Neuronal stem cell (in vitro differentiated cells): ENCODE measurements around the gene LHX1.
A peak's percentile ranks its signal among the peaks of the same experiment; 100 is the strongest.

ENCODE experiments used
- DNase-seq: peaks from one replicate; pipeline ENCODE4 v3.0.0-alpha.2; 2013; ENCODE audit warnings: low spot score
- H2AFZ ChIP-seq: one replicate; pipeline ENCODE4 v1.6.1; 2013; ENCODE audit warnings: mild to moderate bottlenecking, low read length, inconsistent platforms
- H2AK5ac ChIP-seq: 2 replicates; pipeline ENCODE4 v1.6.1; 2013; ENCODE audit warnings: low read depth, mild to moderate bottlenecking, inconsistent platforms, low read length, moderate library complexity, mixed read lengths
- H2BK120ac ChIP-seq: 2 replicates; pipeline ENCODE4 v1.6.1; 2013; ENCODE audit warnings: low read depth, mild to moderate bottlenecking, inconsistent platforms, low read length, moderate library complexity, mixed read lengths
- H2BK12ac ChIP-seq: one replicate; pipeline ENCODE4 v1.6.1; 2013; ENCODE audit warnings: low read length, inconsistent platforms
- H2BK15ac ChIP-seq: 2 replicates; pipeline ENCODE4 v1.6.1; 2013; ENCODE audit warnings: mild to moderate bottlenecking, low read length, inconsistent platforms, mixed read lengths
- H2BK5ac ChIP-seq: one replicate; pipeline ENCODE4 v1.6.1; 2013; ENCODE audit warnings: inconsistent platforms, mild to moderate bottlenecking, low read length, moderate library complexity
- H3K14ac ChIP-seq: one replicate; pipeline ENCODE4 v1.6.1; 2013; ENCODE audit warnings: low read length, inconsistent platforms
- H3K18ac ChIP-seq: 2 replicates; pipeline ENCODE4 v1.6.1; 2013; ENCODE audit warnings: low read length, inconsistent platforms
- H3K23ac ChIP-seq: 2 replicates; pipeline ENCODE4 v1.6.1; 2013; ENCODE audit warnings: low read depth, mild to moderate bottlenecking, mixed read lengths, low read length, inconsistent platforms; ENCODE audit not compliant: poor library complexity
- H3K27ac ChIP-seq: replicated peaks from 3 replicates; pipeline ENCODE4 v1.5.1; 2013; ENCODE audit warnings: low read length, inconsistent platforms
- H3K27me3 ChIP-seq, 3 experiments: 2 replicates each; pipeline ENCODE4 v1.6.1; 2013; ENCODE audit warnings: low read length in 3 of 3, mild to moderate bottlenecking in 2 of 3, inconsistent platforms in 1 of 3, low read depth in 1 of 3, mixed read lengths in 1 of 3, moderate library complexity in 1 of 3; ENCODE audit not compliant: control insufficient read depth in 3 of 3, insufficient read depth in 3 of 3
- H3K36me3 ChIP-seq, 2 donors: replicated peaks in 1 of 2; 2 replicates each; pipeline ENCODE4 v1.6.1; 2013; ENCODE audit warnings: low read length in 2 of 2; ENCODE audit not compliant: control insufficient read depth in 2 of 2, insufficient read depth in 2 of 2
- H3K4ac ChIP-seq: 2 replicates; pipeline ENCODE4 v1.6.1; 2013; ENCODE audit warnings: inconsistent platforms, mild to moderate bottlenecking, low read length, moderate library complexity
- H3K4me1 ChIP-seq, 2 donors: 1 replicate in 1 of 2; 2 replicates in 1 of 2; pipeline ENCODE4 v1.6.1; 2013; ENCODE audit warnings: low read length in 2 of 2, low read depth in 1 of 2; ENCODE audit not compliant: control insufficient read depth in 2 of 2, insufficient read depth in 1 of 2
- H3K4me2 ChIP-seq: one replicate; pipeline ENCODE4 v1.6.1; 2013; ENCODE audit warnings: mild to moderate bottlenecking, low read length, inconsistent platforms; ENCODE audit not compliant: insufficient read depth, poor library complexity, severe bottlenecking
- H3K4me3 ChIP-seq, 2 donors: 2 replicates each; pipeline ENCODE4 v1.5.1; 2013; ENCODE audit warnings: low read length in 2 of 2, mild to moderate bottlenecking in 2 of 2, inconsistent platforms in 1 of 2, moderate library complexity in 1 of 2
- H3K79me1 ChIP-seq: one replicate; pipeline ENCODE4 v1.6.1; 2013; ENCODE audit warnings: low read depth, mild to moderate bottlenecking, inconsistent platforms, low read length, moderate library complexity
- H3K9ac ChIP-seq: one replicate; pipeline ENCODE4 v1.6.1; 2013; ENCODE audit warnings: mild to moderate bottlenecking, low read depth, low read length, inconsistent platforms; ENCODE audit not compliant: poor library complexity
- H3K9me3 ChIP-seq, 2 donors: replicated peaks in 1 of 2; 2 replicates each; pipeline versions ENCODE3 to v1.6.1; 2013; ENCODE audit warnings: low read length in 2 of 2, mild to moderate bottlenecking in 2 of 2, inconsistent platforms in 1 of 2, low read depth in 1 of 2, mixed read lengths in 1 of 2, moderate library complexity in 1 of 2; ENCODE audit not compliant: control insufficient read depth in 2 of 2, insufficient read depth in 1 of 2
- H4K8ac ChIP-seq: one replicate; pipeline ENCODE4 v1.6.1; 2013; ENCODE audit warnings: low read depth, mild to moderate bottlenecking, inconsistent platforms, low read length, moderate library complexity
- H4K91ac ChIP-seq: one replicate; pipeline ENCODE4 v1.6.1; 2013; ENCODE audit warnings: low read length, low read depth, mild to moderate bottlenecking, inconsistent platforms; ENCODE audit not compliant: poor library complexity
- WGBS, 2 donors: extraction: QIAGEN DNeasy Blood & Tissue Kit; methylation state at CpG; one replicate each; pipeline ENCODE4 v1.1.7; 2013; ENCODE audit warnings: missing lambda C conversion rate in 2 of 2, mixed read lengths in 1 of 2; ENCODE audit not compliant: insufficient read length in 2 of 2, insufficient replicate concordance in 1 of 2; ENCODE audit errors: extremely low coverage in 2 of 2; 5-methylcytosine and 5-hydroxymethylcytosine counted together

The LHX1 gene

GRCh38 chr17:36910513-36910912 lies 26.8 kb upstream of the LHX1 start:
- Histone ChIP-seq H3K9ac (no peak overlapping the region), H3K36me3 (no peaks in the 10 kb centered on the region), H2BK15ac (no peak overlapping the region), H3K18ac (no peak overlapping the region), H3K9me3 (no peaks in the 10 kb centered on the region), H2AFZ (no peak overlapping the region), H3K23ac (no peak overlapping the region), H4K8ac (no peak overlapping the region), H3K27me3 (peaks cover 0 to 25% (median 0%) of the 10 kb centered on the region in 3 experiments), H3K14ac (peak overlapping the region; percentile 10), H2BK12ac (no peak overlapping the region), H3K4me1 (peaks cover 0 to 2% of the 10 kb centered on the region in 2 donors), H3K4me3 (no peak overlapping the region), H3K4ac (no peak overlapping the region), H4K91ac (no peak overlapping the region), H2BK120ac (no peak overlapping the region), H3K4me2 (no peak overlapping the region), H3K27ac (no peak overlapping the region), H3K79me1 (no peaks in the 10 kb centered on the region), H2AK5ac (no peak overlapping the region), H2BK5ac (no peak overlapping the region)
- WGBS, 2 donors = no CpG with 5 or more reads among the region's 5 CpGs
- no peak for DNase-seq

GRCh38 chr17:36911001-36911400 lies 26.3 kb upstream of the LHX1 start:
- H3K4me3 ChIP-seq = no peak overlapping the region

GRCh38 chr17:36913132-36913531 lies 24.1 kb upstream of the LHX1 start:
- Histone ChIP-seq H4K91ac (no peak overlapping the region), H3K4me1 (peaks cover 0 to 3% of the 10 kb centered on the region in 2 donors), H4K8ac (no peak overlapping the region), H2AK5ac (no peak overlapping the region), H3K14ac (no peak overlapping the region), H3K9ac (no peak overlapping the region), H3K23ac (no peak overlapping the region), H2AFZ (no peak overlapping the region), H2BK120ac (no peak overlapping the region), H3K18ac (no peak overlapping the region), H3K9me3 (peaks cover 0 to 2% of the 10 kb centered on the region in 2 donors), H2BK12ac (no peak overlapping the region), H2BK15ac (no peak overlapping the region), H3K27ac (no peak overlapping the region), H3K4me2 (no peak overlapping the region), H3K79me1 (no peaks in the 10 kb centered on the region), H3K27me3 (peaks cover 0 to 21% (median 0%) of the 10 kb centered on the region in 3 experiments), H3K4ac (no peak overlapping the region), H3K4me3 (no peak overlapping the region), H2BK5ac (no peak overlapping the region), H3K36me3 (no peaks in the 10 kb centered on the region)
- no peak for DNase-seq
- no CpG with 5 or more reads among the region's 5 CpGs for WGBS, 2 donors

More at GRCh38 chr17:36911001-36911400, 26.3 kb upstream of the LHX1 start:
- no peak overlapping the region for H2BK12ac ChIP-seq
- no peak for DNase-seq
- H3K27me3 ChIP-seq = peaks cover 0 to 26% (median 0%) of the 10 kb centered on the region in 3 experiments
- no peak overlapping the region for H3K18ac ChIP-seq
- H3K9me3 ChIP-seq = no peaks in the 10 kb centered on the region
- H3K36me3 ChIP-seq = no peaks in the 10 kb centered on the region
- H3K4me2 ChIP-seq = no peak overlapping the region
- no peak overlapping the region for H3K27ac ChIP-seq
- peaks cover 0 to 2% of the 10 kb centered on the region in 2 donors for H3K4me1 ChIP-seq
- H3K4ac ChIP-seq = no peak overlapping the region
- no peak overlapping the region for H3K9ac ChIP-seq
- no peak overlapping the region for H2BK5ac ChIP-seq
- H4K8ac ChIP-seq = no peak overlapping the region
- WGBS, 2 donors = no CpG with 5 or more reads among the region's 3 CpGs
- no peak overlapping the region for H3K23ac ChIP-seq
- no peak overlapping the region for H3K14ac ChIP-seq
- no peak overlapping the region for H2AFZ ChIP-seq
- no peak overlapping the region for H4K91ac ChIP-seq
- H3K79me1 ChIP-seq = no peaks in the 10 kb centered on the region
- H2BK15ac ChIP-seq = no peak overlapping the region
- H2AK5ac ChIP-seq = no peak overlapping the region
- H2BK120ac ChIP-seq = no peak overlapping the region

- H3K4me2 ChIP-seq = no peak overlapping the region
- no peak overlapping the region for H2BK5ac ChIP-seq
- no peak overlapping the region for H3K27ac ChIP-seq
- WGBS, 2 donors = no CpG with 5 or more reads among the region's 3 CpGs
- H2AK5ac ChIP-seq = peak overlapping the region; percentile 15
- H3K9ac ChIP-seq = peak overlapping the region; percentile 73
- H2AFZ ChIP-seq = peak overlapping the region; percentile 76
- H3K4me3 ChIP-seq = no peak overlapping the region
- peak overlapping the region; percentile 69 for H2BK15ac ChIP-seq
- peak overlapping the region; percentile 39 for H3K18ac ChIP-seq
- H2BK12ac ChIP-seq = no peak overlapping the region
- no peak overlapping the region for H3K4ac ChIP-seq
- H3K14ac ChIP-seq = no peak overlapping the region
- DNase-seq = no peak
- peaks cover 0 to 2% of the 10 kb centered on the region in 2 donors for H3K9me3 ChIP-seq
- H3K4me1 ChIP-seq = peaks cover 11 to 35% of the 10 kb centered on the region in 2 donors
- H3K36me3 ChIP-seq = no peaks in the 10 kb centered on the region
- H2BK120ac ChIP-seq = no peak overlapping the region
- peak overlapping the region; percentile 20 for H4K8ac ChIP-seq
- no peak overlapping the region for H3K23ac ChIP-seq
- no peak overlapping the region for H4K91ac ChIP-seq
- peaks cover 0 to 56% (median 0%) of the 10 kb centered on the region in 3 experiments for H3K27me3 ChIP-seq
- H3K79me1 ChIP-seq = no peaks in the 10 kb centered on the region
Measured at GRCh38 chr17:36918211-36918691, 19.0 kb upstream of the LHX1 start.
